Islet precursor cell (in vitro differentiated cells): ENCODE measurements around the gene MAPKBP1.

Experiments used
- DNase-seq: peaks from one replicate; pipeline ENCODE4 v3.0.0-alpha.2; 2018

MAPKBP1 gene

DNA sequence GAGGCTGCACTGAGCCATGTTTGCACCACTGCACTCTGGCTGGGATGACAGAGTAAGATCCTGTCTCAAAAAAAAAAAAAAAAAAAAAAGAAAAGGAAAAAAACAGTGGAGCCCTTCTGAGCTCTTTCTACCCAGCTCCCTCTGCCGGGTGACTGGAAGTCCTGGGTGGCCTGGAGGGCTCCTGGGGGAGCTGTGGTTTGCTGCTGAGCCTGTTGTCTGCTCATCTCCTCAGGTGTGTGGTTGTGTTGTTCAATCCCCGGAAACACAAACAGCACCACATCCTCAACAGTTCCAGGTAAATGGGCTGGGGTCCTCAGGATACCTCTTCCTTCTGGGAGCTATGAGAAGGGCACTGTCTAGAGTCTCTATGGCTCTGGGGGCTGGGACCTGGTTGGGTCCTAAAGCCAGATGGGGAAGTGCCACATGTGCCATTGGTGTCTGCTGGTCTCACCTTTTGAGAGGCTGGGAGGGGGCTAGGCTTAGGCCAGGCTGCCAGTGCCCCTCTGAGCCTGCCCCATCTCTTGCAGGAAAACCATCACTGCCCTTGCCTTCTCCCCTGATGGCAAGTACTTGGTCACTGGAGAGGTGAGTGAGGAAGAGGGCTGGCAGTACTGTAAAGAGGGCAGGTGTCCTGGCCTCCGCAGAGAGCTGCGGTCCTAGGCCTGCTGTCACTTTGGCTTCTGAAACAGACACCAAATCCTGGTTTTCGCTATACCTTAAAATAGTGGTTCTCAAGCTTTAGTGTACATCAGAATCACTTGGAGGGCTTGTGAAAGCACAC is 36.6 kb downstream of the MAPKBP1 start:
- no peak for DNase-seq

DNA sequence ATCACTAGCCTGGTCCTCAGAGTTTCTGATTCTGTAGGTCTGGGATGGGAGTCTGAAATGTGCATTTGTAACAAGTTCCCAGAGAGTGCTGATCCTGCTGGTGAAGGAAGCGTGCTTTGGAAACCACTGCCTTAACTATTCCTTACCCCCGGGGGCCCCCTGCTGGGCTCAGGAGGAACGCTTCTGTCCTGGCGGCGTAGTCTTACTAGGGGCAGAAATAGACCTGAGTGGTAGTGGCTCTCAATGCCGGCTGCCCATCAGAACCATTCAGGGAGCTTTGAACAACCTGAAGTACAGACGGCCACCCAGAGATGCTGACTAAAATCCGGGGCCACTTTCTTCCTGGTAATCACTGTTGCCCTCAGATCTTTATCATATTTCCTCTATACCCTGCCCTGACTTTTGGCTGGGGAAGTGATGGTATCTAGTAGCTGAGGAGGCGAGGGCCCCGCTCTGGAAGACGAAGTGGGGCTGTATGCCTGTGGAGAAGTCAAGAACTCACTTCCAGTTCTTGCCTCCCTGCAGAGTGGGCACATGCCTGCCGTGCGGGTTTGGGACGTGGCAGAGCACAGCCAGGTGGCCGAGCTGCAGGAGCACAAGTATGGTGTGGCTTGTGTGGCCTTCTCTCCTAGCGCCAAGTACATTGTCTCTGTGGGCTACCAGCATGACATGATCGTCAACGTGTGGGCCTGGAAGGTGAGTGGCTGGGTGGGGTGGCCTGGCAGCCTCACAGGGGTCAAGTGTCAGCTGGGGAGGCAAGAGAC is 37.3 kb downstream of the MAPKBP1 start:
- peak; percentile 92 for DNase-seq

DNA sequence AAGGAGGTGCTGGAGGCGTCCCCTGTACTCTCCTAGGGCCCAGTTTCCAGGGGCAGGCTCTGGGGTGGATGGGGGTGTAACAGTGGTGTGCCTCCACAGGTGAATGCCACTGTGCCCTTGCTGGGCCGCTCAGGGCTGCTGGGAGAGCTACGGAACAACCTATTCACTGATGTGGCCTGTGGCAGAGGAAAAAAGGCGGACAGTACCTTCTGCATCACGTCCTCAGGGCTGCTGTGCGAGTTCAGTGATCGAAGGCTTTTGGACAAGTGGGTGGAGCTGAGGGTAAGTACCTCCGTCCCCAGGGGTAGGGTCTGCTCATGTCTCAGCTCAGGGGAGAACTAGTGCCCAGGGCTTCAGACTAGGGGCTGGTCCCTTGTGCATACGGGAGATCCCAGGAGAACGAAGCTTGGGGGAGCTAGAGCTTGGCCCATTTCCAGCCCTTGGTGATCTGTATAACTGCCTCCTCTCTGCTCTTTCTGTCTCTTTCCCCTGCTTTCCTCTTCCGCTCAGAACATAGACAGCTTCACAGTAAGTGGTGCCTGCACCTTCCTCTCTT is 38.6 kb downstream of the MAPKBP1 start:
- no peak for DNase-seq

DNA sequence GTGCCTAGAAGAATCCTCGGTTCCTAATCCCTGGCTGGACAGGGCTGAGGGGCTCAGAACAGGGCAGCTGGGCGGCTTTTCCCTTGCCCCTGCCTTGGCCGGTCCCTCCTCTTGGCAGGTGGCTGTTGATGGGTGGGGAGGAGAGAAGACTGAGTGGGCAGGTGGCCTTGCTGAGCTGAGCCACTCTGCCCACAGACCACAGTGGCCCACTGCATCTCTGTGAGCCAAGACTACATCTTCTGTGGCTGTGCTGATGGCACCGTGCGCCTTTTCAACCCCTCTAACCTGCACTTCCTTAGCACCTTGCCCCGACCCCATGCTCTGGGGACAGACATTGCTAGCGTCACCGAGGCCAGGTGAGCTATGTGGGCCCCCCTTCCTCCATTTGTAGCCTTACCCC is 39.1 kb downstream of the MAPKBP1 start:
- no peak for DNase-seq

- no peak for DNase-seq
Observed at GRCh38 chr15:41814534-41814933, 40.2 kb downstream of the MAPKBP1 start.

GRCh38 chr15:41816788-41817187 is 42.5 kb downstream of the MAPKBP1 start:
- no peak for DNase-seq

GRCh38 chr15:41817327-41817726 is 43.0 kb downstream of the MAPKBP1 start:
- DNase-seq, result no peak

DNA sequence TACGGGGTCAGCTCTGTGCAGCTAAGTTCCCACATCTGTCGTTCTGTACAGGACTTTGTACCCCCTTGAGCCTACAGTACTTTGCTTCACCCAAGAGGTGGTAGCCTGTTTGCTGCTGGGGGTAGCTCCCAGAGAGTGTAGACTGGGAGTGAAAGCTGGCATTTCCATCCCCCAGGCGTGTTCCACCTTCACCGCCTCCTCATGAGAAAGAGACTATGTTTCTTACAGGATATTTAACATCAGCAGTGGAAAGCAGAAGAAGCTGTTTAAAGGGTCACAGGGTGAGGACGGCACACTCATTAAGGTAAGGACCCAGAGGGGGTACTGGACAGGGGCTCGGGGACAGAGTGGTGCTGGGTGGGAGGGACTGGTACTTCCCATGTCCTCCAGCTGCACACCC is 43.5 kb downstream of the MAPKBP1 start:
- no peak for DNase-seq

DNA sequence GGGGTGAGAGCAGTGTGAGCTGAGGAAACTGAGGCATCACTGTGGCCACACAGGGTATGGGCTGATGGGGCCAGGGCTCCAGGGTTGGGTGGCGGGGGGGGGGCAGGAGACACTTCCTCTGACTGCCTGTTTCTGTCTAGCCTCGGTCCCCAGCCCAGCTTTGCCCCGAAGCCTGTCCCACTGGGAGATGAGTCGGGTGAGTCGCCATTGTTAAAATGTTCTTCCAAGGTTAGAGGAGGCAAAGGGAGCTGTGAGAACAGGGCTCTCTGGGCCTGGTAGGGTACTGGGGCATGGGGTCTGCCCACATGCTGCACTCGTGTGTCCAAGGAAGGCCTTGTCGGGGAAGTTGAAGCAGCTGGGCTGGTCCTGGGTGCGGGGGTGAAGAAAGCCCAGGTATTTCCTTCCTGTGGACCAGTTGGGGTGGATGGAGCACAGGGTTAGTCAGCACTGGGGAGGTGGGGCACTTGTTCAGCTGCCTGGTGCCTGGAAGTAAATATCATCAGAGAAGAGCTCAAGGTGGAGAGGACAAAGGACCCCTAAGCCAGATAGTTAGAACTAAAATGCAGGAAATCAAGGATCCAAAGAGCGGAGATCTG is 45.3 kb downstream of the MAPKBP1 start:
- DNase-seq, result no peak

GRCh38 chr15:41820791-41821423 is 46.6 kb downstream of the MAPKBP1 start:
- DNase-seq, result no peak

GRCh38 chr15:41821831-41822230 is 47.5 kb downstream of the MAPKBP1 start:
- no peak for DNase-seq

DNA sequence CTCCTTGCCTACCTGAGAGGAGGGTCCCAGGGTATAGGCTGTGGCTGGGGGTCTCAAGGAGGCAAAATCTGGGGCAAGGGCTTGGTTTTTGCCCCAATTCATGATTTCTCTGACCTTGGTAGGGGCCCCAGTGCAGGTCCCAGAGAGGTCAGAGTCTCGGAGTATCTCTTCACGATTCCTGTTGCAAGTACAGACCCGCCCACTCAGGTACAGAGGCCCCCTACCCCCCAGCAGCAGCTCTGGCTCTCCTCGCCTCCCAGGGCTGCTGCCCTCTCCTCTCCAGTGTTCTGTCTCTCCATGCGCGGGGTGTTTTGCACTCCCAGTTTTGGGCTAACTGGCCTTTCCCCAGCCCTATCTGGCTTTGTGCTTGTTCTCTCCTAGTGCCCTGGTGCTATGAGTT is 48.2 kb downstream of the MAPKBP1 start:
- no peak for DNase-seq

GRCh38 chr15:41822957-41823356 is 48.7 kb downstream of the MAPKBP1 start:
- DNase-seq, result no peak

GRCh38 chr15:41823502-41823901 is 49.2 kb downstream of the MAPKBP1 start:
- DNase-seq, result no peak

- DNase-seq, result no peak
Observed at GRCh38 chr15:41824062-41824745, 49.9 kb downstream of the MAPKBP1 start.

- DNase-seq, result no peak
Observed at GRCh38 chr15:41825145-41825544, 50.9 kb downstream of the MAPKBP1 start.

DNA sequence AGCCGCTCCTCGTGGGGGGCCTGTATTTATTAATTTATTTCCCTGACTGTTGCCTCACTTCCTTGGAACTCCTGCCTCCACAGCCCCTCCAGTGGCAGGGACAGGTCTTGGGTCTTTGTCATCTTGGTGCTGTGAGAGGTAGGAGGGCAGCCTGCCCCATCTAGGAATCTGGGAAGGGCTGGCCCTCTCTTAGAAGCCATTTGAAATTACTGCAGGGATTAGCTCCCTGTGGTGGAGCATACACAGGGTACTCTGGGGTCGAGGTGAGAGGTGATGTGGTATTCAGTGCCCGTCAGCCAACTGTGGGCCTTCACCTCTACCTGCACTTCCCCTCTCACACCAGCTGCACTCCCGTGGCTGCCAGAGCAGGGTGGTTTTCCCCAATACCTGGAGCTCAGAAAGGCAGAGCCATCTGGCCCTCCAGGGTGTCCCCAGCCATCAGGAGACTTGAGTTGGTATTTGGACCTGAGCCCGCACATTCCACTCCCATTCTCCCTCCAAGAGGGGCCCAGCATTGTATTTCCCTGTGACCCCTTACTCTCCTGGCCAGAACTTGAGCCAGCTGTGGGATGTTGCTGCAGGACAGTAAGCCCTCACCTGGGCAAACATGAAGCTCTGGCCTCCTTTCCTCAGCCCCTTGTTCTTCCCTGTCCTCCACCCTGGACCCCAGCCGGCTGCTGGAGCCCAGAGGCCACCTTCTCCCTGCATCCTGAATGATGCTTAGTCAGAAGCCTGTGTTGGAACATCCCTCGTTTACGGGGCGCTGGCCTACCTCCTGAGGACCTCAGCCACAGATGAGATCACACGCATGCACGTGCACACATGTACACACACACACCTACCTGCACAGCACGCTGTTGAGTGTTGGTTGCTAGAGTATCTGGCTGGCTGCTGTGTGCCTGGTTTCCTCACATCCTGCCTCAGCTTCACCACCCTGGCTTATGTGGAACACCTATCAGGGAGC is 51.6 kb downstream of the MAPKBP1 start:
- DNase-seq, result no peak

- no peak for DNase-seq
Observed at GRCh38 chr15:41827290-41827879, 53.1 kb downstream of the MAPKBP1 start.

DNA sequence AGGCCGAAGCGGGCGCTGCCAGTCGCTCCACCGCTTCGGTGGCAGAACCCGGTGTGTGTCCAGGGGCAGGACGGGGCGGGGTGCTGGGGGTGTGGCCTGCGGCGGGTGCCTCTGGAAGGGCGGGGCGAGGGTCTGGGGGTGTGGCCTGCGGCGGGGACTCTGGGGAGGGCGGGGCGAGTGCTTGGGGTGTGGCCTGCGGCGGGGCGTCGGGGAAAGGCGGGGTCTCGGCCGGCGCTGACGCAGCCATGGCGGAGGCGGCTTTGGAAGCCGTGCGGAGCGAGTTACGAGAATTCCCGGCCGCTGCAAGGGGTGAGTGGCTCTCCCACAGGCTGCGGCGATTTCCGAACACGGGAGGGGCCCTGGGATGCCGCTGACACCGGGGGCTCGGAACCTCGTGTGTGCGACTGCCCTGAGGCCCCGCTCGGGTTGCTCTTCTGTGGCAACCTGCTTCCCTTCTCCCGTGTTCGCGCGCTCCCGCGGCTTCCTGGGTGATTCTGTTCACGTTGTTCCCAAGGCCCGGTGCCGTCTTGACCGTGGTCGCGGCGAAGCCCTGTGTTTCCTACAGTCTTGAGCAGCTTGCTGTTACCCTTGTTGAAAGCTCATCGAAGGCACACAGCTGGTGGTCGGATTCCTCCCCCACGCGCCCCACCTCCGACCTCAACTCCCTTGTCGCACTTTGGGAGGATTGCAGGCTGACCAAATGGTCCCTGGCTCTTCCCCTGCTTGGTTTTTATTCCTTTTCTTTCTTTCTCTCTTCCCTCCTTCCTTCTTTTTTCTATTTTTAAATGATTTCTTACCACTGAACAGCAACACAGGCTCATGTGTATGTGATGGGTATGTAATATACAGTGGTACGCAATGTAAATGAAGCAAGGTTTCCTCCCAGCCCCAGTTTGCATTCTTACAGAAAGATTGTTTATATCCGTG is 53.9 kb downstream of the MAPKBP1 start, which contains the start of gene JMJD7:
TSS of gene JMJD7 (plus strand) at position 213 of the 927 bp plus-strand sequence. CDS start at position 246, 33 bp downstream.
- DNase-seq, result peak; percentile 96

DNA sequence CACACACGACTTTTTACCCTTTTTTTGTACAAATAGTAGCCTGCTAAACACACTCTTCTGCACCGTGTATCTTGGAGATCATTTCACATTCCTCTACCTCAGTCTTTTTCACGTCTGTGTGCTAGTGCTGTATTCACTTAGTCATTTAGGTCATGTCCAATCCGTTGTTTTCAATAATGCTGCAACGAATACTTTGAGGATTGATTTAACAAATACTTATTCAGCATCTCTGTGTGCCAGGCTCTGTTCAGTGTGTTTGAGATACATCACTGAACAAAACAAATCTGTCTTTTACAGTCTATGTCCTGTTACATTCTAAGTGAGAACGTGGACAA is 54.5 kb downstream of the MAPKBP1 start:
- no peak for DNase-seq
